GM12801 (cell line): ENCODE results near the gene ZSCAN18.

Experiments used
- CTCF ChIP-seq: IDR thresholded peaks from one replicate; pipeline ENCODE4 v1.5.1; 2011; ENCODE audit warnings: control low read depth; ENCODE audit not compliant: insufficient read length; ENCODE audit errors: extremely low read depth

Gene ZSCAN18

GRCh38 chr19:58097781-58098681, at the start of gene ZSCAN18:
Gene ZSCAN18, minus strand, starts transcription at chr19:58098231. Its CDS starts 7,964 bp downstream, at chr19:58090267.
- TF ChIP-seq CTCF, result no peak

GRCh38 chr19:58145849-58146248, 47.8 kb upstream of the ZSCAN18 start:
- no peak for TF ChIP-seq CTCF

GRCh38 chr19:58134244-58134643, 36.2 kb upstream of the ZSCAN18 start:
- no peak for TF ChIP-seq CTCF

- no peak for TF ChIP-seq CTCF
Measured at GRCh38 chr19:58129284-58129683, 31.3 kb upstream of the ZSCAN18 start.

- TF ChIP-seq CTCF, result no peak
Measured at GRCh38 chr19:58128041-58128685, 30.1 kb upstream of the ZSCAN18 start.

GRCh38 chr19:58123354-58123753, 25.3 kb upstream of the ZSCAN18 start:
- no peak for TF ChIP-seq CTCF

- TF ChIP-seq CTCF, result no peak
Measured at GRCh38 chr19:58118979-58119733, 21.1 kb upstream of the ZSCAN18 start.
